Lower lobe of right lung (tissue), 2 donors: Measurements from ENCODE around the gene NUP50. TPM values are rescaled to one million over a fixed set of nuclear protein-coding genes. Genes with fewer than 3 reads are reported as not detected.

ENCODE experiments used
- ATAC-seq, 2 donors: fragments of 200-7000 bp; cut with Tn5 transposase; one replicate each; pipeline ENCODE4 v1.9.1; 2020 to 2022; ENCODE audit warnings: mild to moderate bottlenecking in 2 of 2, moderate library complexity in 2 of 2
- DNase-seq: peaks from one replicate; pipeline ENCODE4 v3.0.0-alpha.2; 2020
- H3K27ac ChIP-seq: fragments of 200-600 bp; one replicate; pipeline ENCODE4 v1.8.0; 2022
- H3K27me3 ChIP-seq: fragments of 200-600 bp; one replicate; pipeline ENCODE4 v1.8.0; 2022; ENCODE audit warnings: low read depth
- H3K36me3 ChIP-seq: fragments of 200-600 bp; one replicate; pipeline ENCODE4 v1.8.0; 2022; ENCODE audit warnings: mild to moderate bottlenecking
- H3K4me1 ChIP-seq: fragments of 200-600 bp; one replicate; pipeline ENCODE4 v1.8.0; 2022
- H3K4me3 ChIP-seq: fragments of 200-600 bp; one replicate; pipeline ENCODE4 v1.8.0; 2022; ENCODE audit warnings: mild to moderate bottlenecking
- H3K9me3 ChIP-seq: fragments of 200-600 bp; one replicate; pipeline ENCODE4 v1.8.0; 2022
- intact Hi-C: fragments of 100-400 bp; cut with DNase I; formaldehyde crosslinking; loops from one replicate; pipeline ENCODE4 v1.11.0; 2022
- total RNA-seq: library from RNA; stranded (reverse); fragmentation: NEBNext Ultra II Directional; extraction: Animal tissue kit (Norgen Biotek cat#: 25700); gene quantifications from one replicate; pipeline ENCODE4 v1.2.1, GENCODE V29; 2021
- TF ChIP-seq, protein P1 (sequence below): fragments of 200-600 bp; IDR thresholded peaks from one replicate; pipeline ENCODE4 v1.8.0; 2022; ENCODE audit warnings: antibody characterized with exemption, mild to moderate bottlenecking
- donor health status: DM: no; HTN: yes; CAD: no; lungs with severe emphysema.

Gene NUP50
- total RNA-seq, 1 donor from 2014 or later = 49.5 TPM

DNA sequence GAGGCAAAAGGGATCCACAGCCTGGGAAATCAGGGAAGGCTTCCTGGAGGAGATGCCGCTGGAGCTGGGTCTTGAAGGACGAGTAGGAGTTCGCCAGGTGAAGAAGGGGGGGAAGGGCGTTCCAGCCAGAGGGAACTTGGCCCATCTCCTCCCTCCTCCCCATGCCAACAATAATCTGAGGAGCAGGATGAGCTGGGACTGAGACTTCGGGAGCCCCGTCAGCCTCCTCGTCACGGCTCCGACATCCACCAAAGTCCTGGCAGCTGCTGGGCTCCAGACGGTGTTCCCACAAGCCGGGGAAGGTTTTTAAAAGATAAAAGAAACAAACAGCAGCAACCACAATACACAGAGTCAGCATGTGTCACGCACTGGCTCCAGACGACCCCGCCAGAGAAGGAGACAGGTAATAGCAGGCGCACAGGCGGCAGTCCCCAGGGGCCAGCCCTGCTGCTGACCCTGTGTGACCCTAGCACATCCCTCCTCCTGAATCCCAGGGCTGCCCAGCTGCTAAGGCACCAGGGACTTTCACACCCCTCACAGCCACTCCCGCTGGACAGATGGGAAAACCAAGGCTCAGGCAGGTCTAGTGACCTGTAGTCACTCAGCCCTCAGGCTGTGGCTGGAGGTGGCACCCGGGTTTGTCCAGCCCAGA is 37.3 kb downstream of the NUP50 start:
- intact Hi-C loops = no loop called here
- H3K27me3 ChIP-seq = no peaks in the 10 kb centered on the region
- no peak overlapping the region for H3K4me3 ChIP-seq
- TF ChIP-seq, protein P1, sequence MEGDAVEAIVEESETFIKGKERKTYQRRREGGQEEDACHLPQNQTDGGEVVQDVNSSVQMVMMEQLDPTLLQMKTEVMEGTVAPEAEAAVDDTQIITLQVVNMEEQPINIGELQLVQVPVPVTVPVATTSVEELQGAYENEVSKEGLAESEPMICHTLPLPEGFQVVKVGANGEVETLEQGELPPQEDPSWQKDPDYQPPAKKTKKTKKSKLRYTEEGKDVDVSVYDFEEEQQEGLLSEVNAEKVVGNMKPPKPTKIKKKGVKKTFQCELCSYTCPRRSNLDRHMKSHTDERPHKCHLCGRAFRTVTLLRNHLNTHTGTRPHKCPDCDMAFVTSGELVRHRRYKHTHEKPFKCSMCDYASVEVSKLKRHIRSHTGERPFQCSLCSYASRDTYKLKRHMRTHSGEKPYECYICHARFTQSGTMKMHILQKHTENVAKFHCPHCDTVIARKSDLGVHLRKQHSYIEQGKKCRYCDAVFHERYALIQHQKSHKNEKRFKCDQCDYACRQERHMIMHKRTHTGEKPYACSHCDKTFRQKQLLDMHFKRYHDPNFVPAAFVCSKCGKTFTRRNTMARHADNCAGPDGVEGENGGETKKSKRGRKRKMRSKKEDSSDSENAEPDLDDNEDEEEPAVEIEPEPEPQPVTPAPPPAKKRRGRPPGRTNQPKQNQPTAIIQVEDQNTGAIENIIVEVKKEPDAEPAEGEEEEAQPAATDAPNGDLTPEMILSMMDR = no peak
- no peak overlapping the region for H3K27ac ChIP-seq
- peaks cover 92% of the 10 kb centered on the region for H3K36me3 ChIP-seq
- H3K9me3 ChIP-seq = no peaks in the 10 kb centered on the region
- H3K4me1 ChIP-seq = no peaks in the 10 kb centered on the region
- ATAC-seq (no peak), DNase-seq (peak; percentile 20)

DNA sequence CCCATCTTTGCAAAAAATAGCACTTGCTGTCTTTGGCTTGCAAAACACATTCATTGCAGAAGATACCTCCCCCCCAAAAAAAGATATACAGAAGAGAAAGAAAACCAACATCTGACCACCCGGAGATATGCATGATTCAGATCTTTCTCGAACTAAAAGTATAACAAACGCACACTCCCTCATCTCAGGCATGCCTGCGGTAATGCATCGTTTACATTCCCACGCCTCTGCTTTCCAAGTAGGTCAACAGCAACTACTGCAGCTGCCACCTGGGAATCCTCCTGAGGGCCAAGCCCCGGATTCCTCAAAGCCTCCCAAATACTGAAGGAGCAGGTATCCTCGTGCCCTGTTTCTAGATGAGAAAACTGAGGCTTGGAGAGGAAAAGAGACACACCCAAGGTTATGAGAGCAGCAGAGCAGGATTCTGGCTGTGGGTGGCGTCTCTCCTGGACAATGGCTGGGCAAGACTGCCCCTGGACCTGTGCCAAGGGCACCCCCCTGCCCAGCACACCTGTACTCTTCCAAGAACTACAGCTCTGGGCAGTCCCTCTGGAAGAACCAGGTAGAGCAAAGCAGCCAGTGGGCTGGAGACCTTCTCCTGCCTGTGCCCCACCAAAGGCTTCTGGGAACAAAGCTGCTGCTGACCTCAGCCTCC is 38.1 kb downstream of the NUP50 start:
- H3K4me1 ChIP-seq = no peaks in the 10 kb centered on the region
- DNase-seq (peak; percentile 16), ATAC-seq (no peak)
- intact Hi-C loops = no loop called here
- no peak overlapping the region for H3K4me3 ChIP-seq
- no peaks in the 10 kb centered on the region for H3K9me3 ChIP-seq
- peaks cover 84% of the 10 kb centered on the region for H3K36me3 ChIP-seq
- H3K27me3 ChIP-seq = no peaks in the 10 kb centered on the region
- TF ChIP-seq, protein P1 = no peak
- no peak overlapping the region for H3K27ac ChIP-seq

DNA sequence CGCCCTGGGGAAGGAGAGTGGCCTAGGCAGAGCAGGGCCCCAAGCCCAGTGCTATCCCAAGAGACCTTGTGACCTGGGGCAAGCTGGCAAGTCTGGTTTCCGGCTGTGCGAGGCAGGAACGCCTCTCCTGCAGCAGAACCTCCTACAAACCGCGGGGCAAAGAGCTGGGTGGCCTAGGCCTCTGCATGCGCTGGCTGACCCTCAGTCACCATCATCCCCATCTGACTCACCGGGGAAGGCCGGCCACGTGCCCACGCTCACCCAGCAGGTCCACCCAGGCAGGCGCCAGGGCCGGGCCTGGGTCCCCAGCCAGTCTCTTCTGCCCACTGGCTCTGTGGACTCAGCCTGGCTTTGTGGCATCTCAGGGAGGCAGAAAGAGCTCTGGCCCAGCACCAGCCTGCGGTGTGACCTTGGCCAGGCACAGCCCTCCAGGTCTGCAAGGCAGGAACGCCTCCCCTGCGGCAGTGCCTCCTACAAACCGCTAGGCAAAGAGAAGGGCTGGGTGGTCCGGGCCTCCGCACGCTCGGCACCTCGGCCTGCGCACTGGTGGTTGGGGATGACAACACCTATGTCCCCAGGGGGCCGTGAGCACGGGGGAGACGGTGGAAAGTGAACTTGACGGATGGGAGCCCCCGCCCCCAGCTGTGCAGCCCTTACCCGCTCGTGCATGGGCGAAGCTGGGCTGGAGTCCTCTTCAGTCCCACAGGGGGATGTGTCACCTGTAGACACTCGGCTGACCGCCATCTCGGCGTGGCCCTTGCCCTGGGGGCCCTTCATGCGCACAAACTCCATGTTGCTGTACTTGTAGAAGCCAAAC is 38.8 kb downstream of the NUP50 start:
- Histone ChIP-seq H3K4me1 (no peaks in the 10 kb centered on the region), H3K36me3 (peaks cover 77% of the 10 kb centered on the region), H3K9me3 (no peaks in the 10 kb centered on the region), H3K27ac (no peak overlapping the region), H3K4me3 (no peak overlapping the region), H3K27me3 (no peaks in the 10 kb centered on the region)
- TF ChIP-seq, protein P1 = no peak
- no peak for DNase-seq
- no peak for ATAC-seq
- intact Hi-C loops = no loop called here

DNA sequence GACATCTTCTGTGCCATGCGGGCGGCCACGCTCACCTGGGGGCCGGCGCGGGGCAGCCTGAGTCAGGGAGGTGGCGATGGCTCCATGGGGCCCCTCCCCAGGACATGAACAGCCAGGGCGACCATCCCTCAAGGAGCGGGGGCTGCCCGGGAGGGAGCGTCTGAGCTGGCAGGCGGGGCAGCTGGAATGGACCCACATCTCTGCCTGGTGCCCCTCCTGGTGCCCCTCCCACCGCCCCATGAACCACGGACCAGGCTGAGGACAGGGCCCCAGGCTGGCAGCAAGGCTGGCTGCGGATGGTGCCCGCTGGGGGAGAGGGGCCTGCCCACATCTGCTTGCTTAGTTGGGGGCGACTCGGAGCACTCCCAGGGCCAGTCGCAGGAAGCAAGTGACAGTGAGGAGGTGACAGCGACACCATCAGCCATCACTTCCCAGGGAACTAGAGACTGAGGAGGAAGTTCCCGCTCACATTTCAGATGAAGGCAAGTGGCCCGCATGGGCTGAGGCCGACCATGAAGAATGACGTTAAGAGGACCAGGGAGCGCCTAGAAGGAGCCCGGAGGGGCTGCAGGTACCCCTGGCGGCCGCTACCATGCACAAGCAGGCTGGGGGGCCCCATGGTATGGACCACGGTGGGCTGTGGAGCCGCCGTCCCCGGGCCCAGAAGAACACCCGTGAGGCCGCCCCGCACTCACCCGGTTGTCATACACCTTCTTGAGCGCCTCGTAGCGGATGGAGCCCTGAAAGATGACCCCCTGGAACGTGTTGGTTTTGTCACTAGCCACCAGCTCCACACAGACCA is 39.6 kb downstream of the NUP50 start:
- TF ChIP-seq, protein P1 = no peak
- DNase-seq (no peak), ATAC-seq (no peak)
- Histone ChIP-seq H3K27ac (no peak overlapping the region), H3K27me3 (no peaks in the 10 kb centered on the region), H3K4me1 (no peaks in the 10 kb centered on the region), H3K9me3 (no peaks in the 10 kb centered on the region), H3K4me3 (no peak overlapping the region), H3K36me3 (peaks cover 74% of the 10 kb centered on the region)
- intact Hi-C loops = no loop called here

DNA sequence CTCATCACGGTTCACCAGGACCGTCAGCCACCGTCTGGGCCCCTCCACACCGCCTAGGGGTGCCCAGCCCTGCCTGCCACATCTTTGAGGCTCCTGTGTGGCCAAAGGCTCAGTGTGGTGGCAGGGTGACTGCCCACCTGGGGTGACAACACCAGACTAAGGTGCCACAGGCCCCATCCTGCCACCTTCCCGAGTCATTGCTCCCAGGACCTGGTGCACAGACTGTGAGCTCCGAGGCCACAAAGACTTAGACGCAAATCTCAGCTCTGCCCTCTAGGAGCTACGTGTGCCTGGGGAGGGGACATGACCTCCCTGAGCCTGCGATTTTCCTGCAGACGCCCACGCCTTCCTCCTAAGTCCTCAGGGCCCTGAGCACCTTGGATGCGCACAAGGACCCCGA is 40.5 kb downstream of the NUP50 start:
- TF ChIP-seq, protein P1 = no peak
- Histone ChIP-seq H3K4me3 (no peak overlapping the region), H3K4me1 (no peaks in the 10 kb centered on the region), H3K9me3 (no peaks in the 10 kb centered on the region), H3K36me3 (peaks cover 72% of the 10 kb centered on the region), H3K27ac (no peak overlapping the region), H3K27me3 (no peaks in the 10 kb centered on the region)
- ATAC-seq (no peak), DNase-seq (no peak)
- intact Hi-C loops = no loop called here
